ENCODE results near the gene NAA80.
"Not testable (repeated sequence)": the region's sequence is repeated elsewhere in the genome, so short reads cannot be mapped to it uniquely, and the experiment has no call there.

The NAA80 gene

GRCh38 chr3:50288387-50289007, 10.7 kb downstream of the NAA80 start:
- DNase-seq = no peak

- DNase-seq = no peak
These were observed 11.9 kb downstream of the NAA80 start for GRCh38 chr3:50287262-50287661.

- no peak for DNase-seq
These were observed 12.6 kb downstream of the NAA80 start for GRCh38 chr3:50286322-50287227.

- DNase-seq = not testable (repeated sequence)
These were observed 15.1 kb downstream of the NAA80 start for GRCh38 chr3:50284121-50284520.

- DNase-seq = no peak
These were observed 19.8 kb downstream of the NAA80 start for GRCh38 chr3:50279255-50280016.

GRCh38 chr3:50278880-50279224, 20.4 kb downstream of the NAA80 start, which contains the start of gene LSMEM2:
LSMEM2 (plus strand) TSS chr3:50279087; CDS start chr3:50279114, 27 bp downstream.
- no peak for DNase-seq

- DNase-seq = no peak
These were observed 20.9 kb downstream of the NAA80 start for GRCh38 chr3:50278123-50278879.

- no peak for DNase-seq
These were observed 22.5 kb downstream of the NAA80 start for GRCh38 chr3:50276762-50277101.

- DNase-seq = peak; percentile 27
These were observed 23.0 kb downstream of the NAA80 start for GRCh38 chr3:50275996-50276761.

GRCh38 chr3:50275141-50275995, 23.8 kb downstream of the NAA80 start:
- DNase-seq = no peak

GRCh38 chr3:50274371-50275104, 24.7 kb downstream of the NAA80 start:
- peak; percentile 71 for DNase-seq

GRCh38 chr3:50273689-50274065, 25.5 kb downstream of the NAA80 start:
- DNase-seq = no peak

- DNase-seq = peak; percentile 87
These were observed 26.1 kb downstream of the NAA80 start for GRCh38 chr3:50272911-50273688.

GRCh38 chr3:50272538-50272910, 26.7 kb downstream of the NAA80 start:
- not testable (repeated sequence) for DNase-seq

- no peak for DNase-seq
These were observed 27.8 kb downstream of the NAA80 start for GRCh38 chr3:50271314-50271936.

GRCh38 chr3:50270422-50271224, 28.6 kb downstream of the NAA80 start:
- DNase-seq = no peak

- DNase-seq = no peak
These were observed 29.2 kb downstream of the NAA80 start for GRCh38 chr3:50269977-50270413.

- DNase-seq = no peak
These were observed 29.7 kb downstream of the NAA80 start for GRCh38 chr3:50269460-50269859.
